HepG2 (cell line): Measurements from ENCODE around the gene CLIC5. TPM values are rescaled to one million over a fixed set of nuclear protein-coding genes. Genes with fewer than 3 reads are reported as not detected.

Experiments
- ATAC-seq: fragments of 200-7000 bp; cut with Tn5 transposase; 3 replicates; pipeline ENCODE4 v1.9.1; 2020; ENCODE audit warnings: mild to moderate bottlenecking, moderate library complexity
- BruUV-seq: library from RNA; stranded (reverse); fragments of 400-500 nt; replicated peaks from 2 replicates; lab custom pipeline; 2021; lab: Mats Ljungman, UMichigan
- CTCF ChIA-PET: fragments of 300-600 bp; formaldehyde crosslinking; extraction: SDS; loops from one replicate; lab custom pipeline; 2021; ENCODE audit warnings: low total read pairs, inconsistent platforms, low intra/inter-chr PET ratio; lab: Yijun Ruan, JAX
- POLR2A ChIA-PET: fragments of 350-600 bp; sonication (Branson Sonifier 250); formaldehyde crosslinking; loops from one replicate; lab custom pipeline; 2020; ENCODE audit warnings: antibody characterized with exemption, inconsistent platforms; lab: Yijun Ruan, JAX
- DNase-seq: peaks from one replicate; pipeline ENCODE4 v3.0.0-alpha.2; 2015; ENCODE audit warnings: low spot score
- FAIRE-seq: peaks from 3 replicates; lab custom pipeline; 2011; peaks lifted over from hg19 to GRCh38; lab: Jason Lieb, UNC
- H2AFZ ChIP-seq: one replicate; pipeline ENCODE4 v1.6.1; 2011; ENCODE audit warnings: low read length, inconsistent platforms
- H3K27ac ChIP-seq: fragments of 300-600 bp; 3 replicates; pipeline ENCODE4 v1.8.0; 2011; ENCODE audit warnings: mixed run types, mild to moderate bottlenecking, mixed read lengths, low read length, inconsistent platforms; ENCODE audit not compliant: insufficient read depth; ENCODE audit errors: extremely low read length
- H3K27me3 ChIP-seq, 2 experiments: fragments of 200-600 bp in 1 of 2; 2 replicates in 1 of 2; 3 replicates in 1 of 2; pipeline versions ENCODE4 v1.6.0 to v1.8.0; 2011; ENCODE audit warnings: low read length in 2 of 2, mild to moderate bottlenecking in 2 of 2, moderate library complexity in 2 of 2, inconsistent platforms in 1 of 2; ENCODE audit not compliant: insufficient read depth in 2 of 2, control insufficient read depth in 1 of 2
- H3K36me3 ChIP-seq, 2 experiments: fragments of 200-600 bp in 1 of 2; replicated peaks in 1 of 2; 2 replicates in 1 of 2; 3 replicates in 1 of 2; pipeline versions ENCODE4 v1.5.1 to v1.8.0; 2011; ENCODE audit warnings: low read length in 2 of 2, inconsistent platforms in 1 of 2; ENCODE audit not compliant: insufficient read depth in 2 of 2, control insufficient read depth in 1 of 2
- H3K4me1 ChIP-seq: 2 replicates; pipeline ENCODE4 v1.5.1; 2012; ENCODE audit warnings: low read length, inconsistent platforms; ENCODE audit not compliant: insufficient read depth
- H3K4me2 ChIP-seq: 2 replicates; pipeline ENCODE4 v1.6.0; 2011; ENCODE audit warnings: low read depth, low read length, inconsistent platforms
- H3K4me3 ChIP-seq, 3 experiments: fragments of 200-600 bp in 1 of 3; sonication (generic), shearing (Covaris generic) in 1 of 3; replicated peaks in 1 of 3; 2 replicates each; pipeline ENCODE4 v1.5.1; 2011 to 2016; ENCODE audit warnings: low read length in 3 of 3, inconsistent platforms in 2 of 3, low read depth in 2 of 3, mild to moderate bottlenecking in 2 of 3, control low read depth in 1 of 3, mixed read lengths in 1 of 3; ENCODE audit not compliant: insufficient read depth in 1 of 3
- H3K79me2 ChIP-seq: one replicate; pipeline ENCODE4 v1.6.1; 2011; ENCODE audit warnings: low read length, inconsistent platforms; ENCODE audit not compliant: insufficient read depth
- H3K9ac ChIP-seq: 2 replicates; pipeline ENCODE4 v1.6.0; 2011; ENCODE audit warnings: mild to moderate bottlenecking, low read depth, low read length, inconsistent platforms; ENCODE audit not compliant: insufficient read depth
- H3K9me3 ChIP-seq: 2 replicates; pipeline ENCODE4 v1.5.1; 2012; ENCODE audit warnings: mild to moderate bottlenecking, low read length
- H4K20me1 ChIP-seq: 2 replicates; pipeline ENCODE4 v1.6.0; 2011; ENCODE audit warnings: inconsistent platforms, mild to moderate bottlenecking, low read length, moderate library complexity; ENCODE audit not compliant: insufficient read depth
- RFX1 ChIP-seq: fragments of 450-650 bp; IDR thresholded peaks from 2 replicates; pipeline ENCODE4 v1.6.1; 2017
- ZNF567 ChIP-seq: sonication (generic); formaldehyde crosslinking; IDR thresholded peaks from 2 replicates; pipeline ENCODE4 v1.8.1; 2023; ENCODE audit warnings: mild to moderate bottlenecking, missing genetic modification reagents, borderline replicate concordance
- ZNF850 ChIP-seq: sonication (generic); formaldehyde crosslinking; conservative IDR thresholded peaks from 2 replicates; pipeline ENCODE4 v1.9.0; 2021; ENCODE audit warnings: mild to moderate bottlenecking, missing genetic modification reagents
- WGBS: methylation state at CpG from one replicate; pipeline ENCODE4 v1.1.6; 2017; ENCODE audit warnings: low lambda C conversion rate; 5-methylcytosine and 5-hydroxymethylcytosine counted together
- in situ Hi-C: cut with HindIII; loops from 2 replicates; pipeline ENCODE4 v1.10.0; 2017; ENCODE audit warnings: low pct_unique_long_range_greater_than_20kb; ENCODE audit not compliant: extremely low pct_ligation_motif_present
- intact Hi-C: fragments of 100-400 bp; cut with micrococcal nuclease; formaldehyde crosslinking; loops from one replicate; pipeline ENCODE4 v1.10.0; 2022; ENCODE audit not compliant: unreplicated experiment
- polyA plus RNA-seq, 8 experiments: library from polyadenylated mRNA; depleted of rRNA in 3 of 8; stranded (reverse) in 7 of 8; unstranded in 1 of 8; fragments of >200 nt; fragmentation: Illumina TruSeq in 4 of 8; extraction: Trizol in 4 of 8; gene quantifications; 2 replicates each; pipeline versions ENCODE4 v1.2.1 to v1.2.3, GENCODE V29; 2011 to 2016; ENCODE audit warnings: low read depth in 4 of 8, missing spikeins in 1 of 8, mixed read lengths in 1 of 8; ENCODE audit not compliant: insufficient read depth in 1 of 8
- total RNA-seq, 5 experiments: library from RNA; depleted of rRNA; stranded (reverse); fragments of >200 nt; fragmentation: Illumina TruSeq; extraction: Trizol; gene quantifications; 2 replicates each; pipeline ENCODE4 v1.2.3, GENCODE V29; 2016; ENCODE audit warnings: low read depth in 1 of 5
- TF ChIP-seq, protein P1 (sequence below): sonication (generic); formaldehyde crosslinking; IDR thresholded peaks from 2 replicates; pipeline ENCODE4 v1.4.0; 2020; ENCODE audit warnings: missing genetic modification reagents
- TF ChIP-seq, protein P2 (sequence below): sonication (generic); formaldehyde crosslinking; IDR thresholded peaks from 2 replicates; pipeline ENCODE4 v1.4.0; 2020; ENCODE audit warnings: missing genetic modification reagents, borderline replicate concordance
- TF ChIP-seq, protein P3 (sequence below): fragments of 450-650 bp; IDR thresholded peaks from 2 replicates; pipeline ENCODE4 v1.6.1; 2017; ENCODE audit warnings: mild to moderate bottlenecking

Gene CLIC5
- total and polyA plus RNA-seq, 2 of the 13 experiments (the other 11 are each of a cell fraction or from before 2014, with no cell fraction given): not detected

- FAIRE-seq: no peak
- H3K79me2 ChIP-seq: no peaks in the 10 kb centered on the region
- H3K36me3 ChIP-seq: no peaks in the 10 kb centered on the region
- WGBS: 19% methylated on average over 4 of the region's 5 CpGs
- TF ChIP-seq, protein P1, sequence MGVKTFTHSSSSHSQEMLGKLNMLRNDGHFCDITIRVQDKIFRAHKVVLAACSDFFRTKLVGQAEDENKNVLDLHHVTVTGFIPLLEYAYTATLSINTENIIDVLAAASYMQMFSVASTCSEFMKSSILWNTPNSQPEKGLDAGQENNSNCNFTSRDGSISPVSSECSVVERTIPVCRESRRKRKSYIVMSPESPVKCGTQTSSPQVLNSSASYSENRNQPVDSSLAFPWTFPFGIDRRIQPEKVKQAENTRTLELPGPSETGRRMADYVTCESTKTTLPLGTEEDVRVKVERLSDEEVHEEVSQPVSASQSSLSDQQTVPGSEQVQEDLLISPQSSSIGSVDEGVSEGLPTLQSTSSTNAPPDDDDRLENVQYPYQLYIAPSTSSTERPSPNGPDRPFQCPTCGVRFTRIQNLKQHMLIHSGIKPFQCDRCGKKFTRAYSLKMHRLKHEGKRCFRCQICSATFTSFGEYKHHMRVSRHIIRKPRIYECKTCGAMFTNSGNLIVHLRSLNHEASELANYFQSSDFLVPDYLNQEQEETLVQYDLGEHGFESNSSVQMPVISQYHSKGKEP: no peak
- no peak for TF ChIP-seq ZNF567 (CRISPR knock-in tag)
- TF ChIP-seq, protein P2, sequence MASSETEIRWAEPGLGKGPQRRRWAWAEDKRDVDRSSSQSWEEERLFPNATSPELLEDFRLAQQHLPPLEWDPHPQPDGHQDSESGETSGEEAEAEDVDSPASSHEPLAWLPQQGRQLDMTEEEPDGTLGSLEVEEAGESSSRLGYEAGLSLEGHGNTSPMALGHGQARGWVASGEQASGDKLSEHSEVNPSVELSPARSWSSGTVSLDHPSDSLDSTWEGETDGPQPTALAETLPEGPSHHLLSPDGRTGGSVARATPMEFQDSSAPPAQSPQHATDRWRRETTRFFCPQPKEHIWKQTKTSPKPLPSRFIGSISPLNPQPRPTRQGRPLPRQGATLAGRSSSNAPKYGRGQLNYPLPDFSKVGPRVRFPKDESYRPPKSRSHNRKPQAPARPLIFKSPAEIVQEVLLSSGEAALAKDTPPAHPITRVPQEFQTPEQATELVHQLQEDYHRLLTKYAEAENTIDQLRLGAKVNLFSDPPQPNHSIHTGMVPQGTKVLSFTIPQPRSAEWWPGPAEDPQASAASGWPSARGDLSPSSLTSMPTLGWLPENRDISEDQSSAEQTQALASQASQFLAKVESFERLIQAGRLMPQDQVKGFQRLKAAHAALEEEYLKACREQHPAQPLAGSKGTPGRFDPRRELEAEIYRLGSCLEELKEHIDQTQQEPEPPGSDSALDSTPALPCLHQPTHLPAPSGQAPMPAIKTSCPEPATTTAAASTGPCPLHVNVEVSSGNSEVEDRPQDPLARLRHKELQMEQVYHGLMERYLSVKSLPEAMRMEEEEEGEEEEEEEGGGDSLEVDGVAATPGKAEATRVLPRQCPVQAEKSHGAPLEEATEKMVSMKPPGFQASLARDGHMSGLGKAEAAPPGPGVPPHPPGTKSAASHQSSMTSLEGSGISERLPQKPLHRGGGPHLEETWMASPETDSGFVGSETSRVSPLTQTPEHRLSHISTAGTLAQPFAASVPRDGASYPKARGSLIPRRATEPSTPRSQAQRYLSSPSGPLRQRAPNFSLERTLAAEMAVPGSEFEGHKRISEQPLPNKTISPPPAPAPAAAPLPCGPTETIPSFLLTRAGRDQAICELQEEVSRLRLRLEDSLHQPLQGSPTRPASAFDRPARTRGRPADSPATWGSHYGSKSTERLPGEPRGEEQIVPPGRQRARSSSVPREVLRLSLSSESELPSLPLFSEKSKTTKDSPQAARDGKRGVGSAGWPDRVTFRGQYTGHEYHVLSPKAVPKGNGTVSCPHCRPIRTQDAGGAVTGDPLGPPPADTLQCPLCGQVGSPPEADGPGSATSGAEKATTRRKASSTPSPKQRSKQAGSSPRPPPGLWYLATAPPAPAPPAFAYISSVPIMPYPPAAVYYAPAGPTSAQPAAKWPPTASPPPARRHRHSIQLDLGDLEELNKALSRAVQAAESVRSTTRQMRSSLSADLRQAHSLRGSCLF: no peak
- TF ChIP-seq ZNF850 (CRISPR knock-in tag): no peak
- TF ChIP-seq, protein P3, sequence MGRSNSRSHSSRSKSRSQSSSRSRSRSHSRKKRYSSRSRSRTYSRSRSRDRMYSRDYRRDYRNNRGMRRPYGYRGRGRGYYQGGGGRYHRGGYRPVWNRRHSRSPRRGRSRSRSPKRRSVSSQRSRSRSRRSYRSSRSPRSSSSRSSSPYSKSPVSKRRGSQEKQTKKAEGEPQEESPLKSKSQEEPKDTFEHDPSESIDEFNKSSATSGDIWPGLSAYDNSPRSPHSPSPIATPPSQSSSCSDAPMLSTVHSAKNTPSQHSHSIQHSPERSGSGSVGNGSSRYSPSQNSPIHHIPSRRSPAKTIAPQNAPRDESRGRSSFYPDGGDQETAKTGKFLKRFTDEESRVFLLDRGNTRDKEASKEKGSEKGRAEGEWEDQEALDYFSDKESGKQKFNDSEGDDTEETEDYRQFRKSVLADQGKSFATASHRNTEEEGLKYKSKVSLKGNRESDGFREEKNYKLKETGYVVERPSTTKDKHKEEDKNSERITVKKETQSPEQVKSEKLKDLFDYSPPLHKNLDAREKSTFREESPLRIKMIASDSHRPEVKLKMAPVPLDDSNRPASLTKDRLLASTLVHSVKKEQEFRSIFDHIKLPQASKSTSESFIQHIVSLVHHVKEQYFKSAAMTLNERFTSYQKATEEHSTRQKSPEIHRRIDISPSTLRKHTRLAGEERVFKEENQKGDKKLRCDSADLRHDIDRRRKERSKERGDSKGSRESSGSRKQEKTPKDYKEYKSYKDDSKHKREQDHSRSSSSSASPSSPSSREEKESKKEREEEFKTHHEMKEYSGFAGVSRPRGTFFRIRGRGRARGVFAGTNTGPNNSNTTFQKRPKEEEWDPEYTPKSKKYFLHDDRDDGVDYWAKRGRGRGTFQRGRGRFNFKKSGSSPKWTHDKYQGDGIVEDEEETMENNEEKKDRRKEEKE: no peak
- no peak for TF ChIP-seq RFX1
- TF ChIP-seq, all 625 proteins: peak for 0
- DNase-seq (no peak), ATAC-seq (no peak)
- Histone ChIP-seq H2AFZ (no peak overlapping the region), H3K4me1 (peaks cover 18% of the 10 kb centered on the region), H3K27me3 (peaks cover 0 to 32% of the 10 kb centered on the region in 2 experiments; a peak in 4 of 5 replicates), H3K4me2 (no peak overlapping the region), H3K27ac (no peak overlapping the region), H3K9ac (no peak overlapping the region), H4K20me1 (no peaks in the 10 kb centered on the region), H3K9me3 (no peaks in the 10 kb centered on the region), H3K4me3 (no peak overlapping the region)
- in situ Hi-C loops (no loop called here), intact Hi-C loops (no loop called here)
- CTCF ChIA-PET: no interaction called here
- no TSS peak for BruUV-seq
- POLR2A ChIA-PET: no interaction called here
Observed at GRCh38 chr6:46010771-46011170, 4.9 kb downstream of the CLIC5 start.
